WTC11 (cell line): ENCODE measurements around the gene ADAM22. TPM values are rescaled to one million over a fixed set of nuclear protein-coding genes. Genes with fewer than 3 reads are reported as not detected.

Source experiments
- ATAC-seq: fragments of 200-7000 bp; cut with Tn5 transposase; 2 replicates; pipeline ENCODE4 v1.10.0; 2021; ENCODE audit warnings: mild to moderate bottlenecking, moderate library complexity
- CTCF ChIA-PET: fragments of 300-600 bp; sonication (Branson Sonifier 250); formaldehyde crosslinking; loops from one replicate; lab custom pipeline; 2021; ENCODE audit warnings: antibody characterized with exemption; lab: Charles Lee
- POLR2A ChIA-PET: fragments of 350-600 bp; sonication (Branson Sonifier 250); formaldehyde crosslinking; loops from one replicate; lab custom pipeline; 2021; ENCODE audit warnings: antibody characterized with exemption; lab: Charles Lee
- DNase-seq: peaks from one replicate; pipeline ENCODE4 v3.0.0; 2021; ENCODE audit warnings: low spot score
- H3K27ac Mint-ChIP-seq: 2 replicates; pipeline ENCODE4 v1.8.0; 2021; ENCODE audit warnings: mixed read lengths
- H3K27me3 Mint-ChIP-seq: 2 replicates; pipeline ENCODE4 v1.8.0; 2021; ENCODE audit warnings: low read depth, mild to moderate bottlenecking, moderate library complexity, mixed read lengths
- H3K36me3 Mint-ChIP-seq: 2 replicates; pipeline ENCODE4 v1.8.0; 2021; ENCODE audit warnings: mixed read lengths
- H3K4me1 Mint-ChIP-seq: 2 replicates; pipeline ENCODE4 v1.8.0; 2022; ENCODE audit warnings: mixed read lengths
- H3K4me3 Mint-ChIP-seq: 2 replicates; pipeline ENCODE4 v1.8.0; 2021; ENCODE audit warnings: mild to moderate bottlenecking, moderate library complexity, mixed read lengths
- H3K9me3 Mint-ChIP-seq: 2 replicates; pipeline ENCODE4 v1.8.0; 2021; ENCODE audit warnings: mixed read lengths
- ATF1 ChIP-seq: sonication (generic); formaldehyde crosslinking; IDR thresholded peaks from 2 replicates; pipeline ENCODE4 v1.8.1; 2023; ENCODE audit warnings: mild to moderate bottlenecking, moderate library complexity, missing genetic modification reagents
- CREB1 ChIP-seq: sonication (generic); formaldehyde crosslinking; IDR thresholded peaks from 2 replicates; pipeline ENCODE4 v1.8.0; 2023; ENCODE audit warnings: mild to moderate bottlenecking, missing genetic modification reagents
- E2F5 ChIP-seq: sonication (generic); formaldehyde crosslinking; IDR thresholded peaks from 2 replicates; pipeline ENCODE4 v1.8.1; 2022; ENCODE audit warnings: mild to moderate bottlenecking, moderate library complexity, missing genetic modification reagents
- EMX1 ChIP-seq: fragments of 250-450 bp; sonication (Bioruptor Pico); IDR thresholded peaks from 2 replicates; pipeline ENCODE4 v1.8.0; 2021; ENCODE audit warnings: mild to moderate bottlenecking
- FOXK1 ChIP-seq: sonication (generic); formaldehyde crosslinking; IDR thresholded peaks from 2 replicates; pipeline ENCODE4 v1.8.0; 2022; ENCODE audit warnings: mild to moderate bottlenecking, moderate library complexity, missing genetic modification reagents
- FOXP1 ChIP-seq: sonication (generic); formaldehyde crosslinking; IDR thresholded peaks from 2 replicates; pipeline ENCODE4 v1.8.0; 2022; ENCODE audit warnings: missing genetic modification reagents, mild to moderate bottlenecking, moderate library complexity, borderline replicate concordance
- HMGA2 ChIP-seq: fragments of 250-450 bp; sonication (Bioruptor Pico); IDR thresholded peaks from 2 replicates; pipeline ENCODE4 v1.4.0; 2021; ENCODE audit warnings: mild to moderate bottlenecking, moderate library complexity
- HMGXB4 ChIP-seq: sonication (generic); formaldehyde crosslinking; IDR thresholded peaks from 2 replicates; pipeline ENCODE4 v1.8.1; 2023; ENCODE audit warnings: mild to moderate bottlenecking, moderate library complexity, missing genetic modification reagents
- NR1H2 ChIP-seq: sonication (generic); formaldehyde crosslinking; IDR thresholded peaks from 2 replicates; pipeline ENCODE4 v1.9.0; 2021; ENCODE audit warnings: mild to moderate bottlenecking, moderate library complexity, missing genetic modification reagents
- NR2C2 ChIP-seq: sonication (generic); formaldehyde crosslinking; IDR thresholded peaks from 2 replicates; pipeline ENCODE4 v1.8.0; 2022; ENCODE audit warnings: mild to moderate bottlenecking, missing genetic modification reagents
- SP1 ChIP-seq: sonication (generic); formaldehyde crosslinking; conservative IDR thresholded peaks from 2 replicates; pipeline ENCODE4 v1.8.1; 2022; ENCODE audit warnings: missing genetic modification reagents
- STAT6 ChIP-seq: sonication (generic); formaldehyde crosslinking; conservative IDR thresholded peaks from 2 replicates; pipeline ENCODE4 v1.8.1; 2023; ENCODE audit warnings: mild to moderate bottlenecking, low read depth, missing genetic modification reagents, moderate library complexity
- ZMAT4 ChIP-seq: fragments of 250-450 bp; sonication (Bioruptor Pico); IDR thresholded peaks from 2 replicates; pipeline ENCODE4 v1.9.0; 2021; ENCODE audit warnings: mild to moderate bottlenecking
- ZNF138 ChIP-seq: sonication (generic); formaldehyde crosslinking; conservative IDR thresholded peaks from 2 replicates; pipeline ENCODE4 v1.8.1; 2022; ENCODE audit warnings: mild to moderate bottlenecking, moderate library complexity, missing genetic modification reagents
- ZNF263 ChIP-seq: sonication (generic); formaldehyde crosslinking; IDR thresholded peaks from 2 replicates; pipeline ENCODE4 v1.8.1; 2022; ENCODE audit warnings: low read depth, mild to moderate bottlenecking, moderate library complexity, missing genetic modification reagents
- total RNA-seq: library from RNA; stranded (reverse); gene quantifications from 3 replicates; pipeline ENCODE4 v1.2.3, GENCODE V29; 2021
- TF ChIP-seq, protein P1 (sequence below): sonication (generic); formaldehyde crosslinking; IDR thresholded peaks from 2 replicates; pipeline ENCODE4 v1.8.1; 2022; ENCODE audit warnings: mild to moderate bottlenecking, missing genetic modification reagents, moderate library complexity, borderline replicate concordance
- TF ChIP-seq, protein P2 (sequence below): fragments of 250-450 bp; sonication (Bioruptor Pico); IDR thresholded peaks from 2 replicates; pipeline ENCODE4 v1.8.0; 2021; ENCODE audit warnings: mild to moderate bottlenecking
- TF ChIP-seq, protein P3 (sequence below): sonication (generic); formaldehyde crosslinking; IDR thresholded peaks from 2 replicates; pipeline ENCODE4 v1.8.1; 2023; ENCODE audit warnings: mild to moderate bottlenecking, missing genetic modification reagents, moderate library complexity
- TF ChIP-seq, protein P4 (sequence below): fragments of 200-600 bp; IDR thresholded peaks from 2 replicates; pipeline ENCODE4 v1.8.0; 2022; ENCODE audit warnings: antibody characterized with exemption

Gene ADAM22
- total RNA-seq, 1 experiment from 2014 or later: 12.4 TPM

DNA sequence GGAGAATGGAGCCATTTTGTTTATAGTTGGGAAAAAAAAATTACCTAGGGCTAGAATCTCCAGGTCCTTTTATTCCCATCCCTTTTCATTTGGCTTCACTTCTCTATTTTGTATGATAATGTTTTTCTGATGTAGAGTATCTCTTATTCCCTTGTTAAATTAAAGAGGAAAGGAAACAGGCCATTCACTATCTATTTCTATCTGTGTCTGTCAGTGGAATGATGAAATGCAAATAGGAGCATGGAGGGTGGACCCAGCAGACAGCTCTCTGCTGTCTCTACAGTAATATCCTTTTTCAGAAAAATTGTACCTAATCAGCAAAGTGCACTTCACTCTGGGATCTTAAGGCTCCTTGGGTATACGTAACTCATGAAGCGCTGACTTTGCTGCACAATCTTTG is 149.8 kb downstream of the ADAM22 start:
- CTCF ChIA-PET: no interaction called here

GRCh38 chr7:88089561-88089960 is 155.5 kb downstream of the ADAM22 start:
- no peak for ATAC-seq
- no peak for DNase-seq
- ChIA-PET CTCF (no interaction called here), POLR2A (no interaction called here)
- H3K4me1 Mint-ChIP-seq: peaks cover 25% of the 10 kb centered on the region
- no peaks in the 10 kb centered on the region for H3K36me3 Mint-ChIP-seq
- H3K9me3 Mint-ChIP-seq: no peaks in the 10 kb centered on the region
- H3K4me3 Mint-ChIP-seq: no peak overlapping the region
- no peaks in the 10 kb centered on the region for H3K27me3 Mint-ChIP-seq
- peak overlapping the region; percentile 68; the same call in 1 of the 2 replicates for H3K27ac Mint-ChIP-seq
- TF ChIP-seq ZNF138 (no peak), NR1H2 (no peak), ZMAT4 (CRISPR knock-in tag) (no peak), E2F5 (CRISPR knock-in tag) (no peak), HMGA2 (CRISPR knock-in tag) (no peak), SP1 (CRISPR knock-in tag) (no peak), ZNF263 (CRISPR knock-in tag) (no peak), FOXK1 (CRISPR knock-in tag) (no peak), FOXP1 (CRISPR knock-in tag) (no peak)
- TF ChIP-seq, protein P1, sequence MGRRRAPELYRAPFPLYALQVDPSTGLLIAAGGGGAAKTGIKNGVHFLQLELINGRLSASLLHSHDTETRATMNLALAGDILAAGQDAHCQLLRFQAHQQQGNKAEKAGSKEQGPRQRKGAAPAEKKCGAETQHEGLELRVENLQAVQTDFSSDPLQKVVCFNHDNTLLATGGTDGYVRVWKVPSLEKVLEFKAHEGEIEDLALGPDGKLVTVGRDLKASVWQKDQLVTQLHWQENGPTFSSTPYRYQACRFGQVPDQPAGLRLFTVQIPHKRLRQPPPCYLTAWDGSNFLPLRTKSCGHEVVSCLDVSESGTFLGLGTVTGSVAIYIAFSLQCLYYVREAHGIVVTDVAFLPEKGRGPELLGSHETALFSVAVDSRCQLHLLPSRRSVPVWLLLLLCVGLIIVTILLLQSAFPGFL: no peak
- TF ChIP-seq, protein P2, sequence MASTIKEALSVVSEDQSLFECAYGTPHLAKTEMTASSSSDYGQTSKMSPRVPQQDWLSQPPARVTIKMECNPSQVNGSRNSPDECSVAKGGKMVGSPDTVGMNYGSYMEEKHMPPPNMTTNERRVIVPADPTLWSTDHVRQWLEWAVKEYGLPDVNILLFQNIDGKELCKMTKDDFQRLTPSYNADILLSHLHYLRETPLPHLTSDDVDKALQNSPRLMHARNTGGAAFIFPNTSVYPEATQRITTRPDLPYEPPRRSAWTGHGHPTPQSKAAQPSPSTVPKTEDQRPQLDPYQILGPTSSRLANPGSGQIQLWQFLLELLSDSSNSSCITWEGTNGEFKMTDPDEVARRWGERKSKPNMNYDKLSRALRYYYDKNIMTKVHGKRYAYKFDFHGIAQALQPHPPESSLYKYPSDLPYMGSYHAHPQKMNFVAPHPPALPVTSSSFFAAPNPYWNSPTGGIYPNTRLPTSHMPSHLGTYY (CRISPR knock-in tag): no peak
- TF ChIP-seq, protein P3, sequence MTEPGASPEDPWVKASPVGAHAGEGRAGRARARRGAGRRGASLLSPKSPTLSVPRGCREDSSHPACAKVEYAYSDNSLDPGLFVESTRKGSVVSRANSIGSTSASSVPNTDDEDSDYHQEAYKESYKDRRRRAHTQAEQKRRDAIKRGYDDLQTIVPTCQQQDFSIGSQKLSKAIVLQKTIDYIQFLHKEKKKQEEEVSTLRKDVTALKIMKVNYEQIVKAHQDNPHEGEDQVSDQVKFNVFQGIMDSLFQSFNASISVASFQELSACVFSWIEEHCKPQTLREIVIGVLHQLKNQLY (CRISPR knock-in tag): no peak

More for the DNA sequence above, 149.8 kb downstream of the ADAM22 start:
- peaks cover 10% of the 10 kb centered on the region for H3K36me3 Mint-ChIP-seq
- POLR2A ChIA-PET: no interaction called here
- DNase-seq (no peak), ATAC-seq (no peak)
- H3K9me3 Mint-ChIP-seq: peaks cover 13% of the 10 kb centered on the region
- H3K27ac Mint-ChIP-seq: no peak overlapping the region
- H3K27me3 Mint-ChIP-seq: no peaks in the 10 kb centered on the region
- TF ChIP-seq ZNF138 (no peak), STAT6 (CRISPR knock-in tag) (no peak), EMX1 (no peak), CREB1 (CRISPR knock-in tag) (no peak), NR2C2 (no peak), HMGXB4 (CRISPR knock-in tag) (no peak), ATF1 (CRISPR knock-in tag) (no peak)
- TF ChIP-seq, protein P4, sequence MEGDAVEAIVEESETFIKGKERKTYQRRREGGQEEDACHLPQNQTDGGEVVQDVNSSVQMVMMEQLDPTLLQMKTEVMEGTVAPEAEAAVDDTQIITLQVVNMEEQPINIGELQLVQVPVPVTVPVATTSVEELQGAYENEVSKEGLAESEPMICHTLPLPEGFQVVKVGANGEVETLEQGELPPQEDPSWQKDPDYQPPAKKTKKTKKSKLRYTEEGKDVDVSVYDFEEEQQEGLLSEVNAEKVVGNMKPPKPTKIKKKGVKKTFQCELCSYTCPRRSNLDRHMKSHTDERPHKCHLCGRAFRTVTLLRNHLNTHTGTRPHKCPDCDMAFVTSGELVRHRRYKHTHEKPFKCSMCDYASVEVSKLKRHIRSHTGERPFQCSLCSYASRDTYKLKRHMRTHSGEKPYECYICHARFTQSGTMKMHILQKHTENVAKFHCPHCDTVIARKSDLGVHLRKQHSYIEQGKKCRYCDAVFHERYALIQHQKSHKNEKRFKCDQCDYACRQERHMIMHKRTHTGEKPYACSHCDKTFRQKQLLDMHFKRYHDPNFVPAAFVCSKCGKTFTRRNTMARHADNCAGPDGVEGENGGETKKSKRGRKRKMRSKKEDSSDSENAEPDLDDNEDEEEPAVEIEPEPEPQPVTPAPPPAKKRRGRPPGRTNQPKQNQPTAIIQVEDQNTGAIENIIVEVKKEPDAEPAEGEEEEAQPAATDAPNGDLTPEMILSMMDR: no peak
- no peak overlapping the region for H3K4me3 Mint-ChIP-seq
- H3K4me1 Mint-ChIP-seq: peaks cover 8% of the 10 kb centered on the region
